WTC11 (cell line): ENCODE data around the gene SPRR2E. TPM values are rescaled to one million over a fixed set of nuclear protein-coding genes. Genes with fewer than 3 reads are reported as not detected.

Experiments used
- ATAC-seq: fragments of 200-7000 bp; cut with Tn5 transposase; 2 replicates; pipeline ENCODE4 v1.10.0; 2021; ENCODE audit warnings: mild to moderate bottlenecking, moderate library complexity
- CTCF ChIA-PET: fragments of 300-600 bp; sonication (Branson Sonifier 250); formaldehyde crosslinking; loops from one replicate; lab custom pipeline; 2021; ENCODE audit warnings: antibody characterized with exemption; lab: Charles Lee
- POLR2A ChIA-PET: fragments of 350-600 bp; sonication (Branson Sonifier 250); formaldehyde crosslinking; loops from one replicate; lab custom pipeline; 2021; ENCODE audit warnings: antibody characterized with exemption; lab: Charles Lee
- DNase-seq: peaks from one replicate; pipeline ENCODE4 v3.0.0; 2021; ENCODE audit warnings: low spot score
- H3K27ac Mint-ChIP-seq: 2 replicates; pipeline ENCODE4 v1.8.0; 2021; ENCODE audit warnings: mixed read lengths
- H3K27me3 Mint-ChIP-seq: 2 replicates; pipeline ENCODE4 v1.8.0; 2021; ENCODE audit warnings: low read depth, mild to moderate bottlenecking, moderate library complexity, mixed read lengths
- H3K36me3 Mint-ChIP-seq: 2 replicates; pipeline ENCODE4 v1.8.0; 2021; ENCODE audit warnings: mixed read lengths
- H3K4me1 Mint-ChIP-seq: 2 replicates; pipeline ENCODE4 v1.8.0; 2022; ENCODE audit warnings: mixed read lengths
- H3K4me3 Mint-ChIP-seq: 2 replicates; pipeline ENCODE4 v1.8.0; 2021; ENCODE audit warnings: mild to moderate bottlenecking, moderate library complexity, mixed read lengths
- H3K9me3 Mint-ChIP-seq: 2 replicates; pipeline ENCODE4 v1.8.0; 2021; ENCODE audit warnings: mixed read lengths
- ARID4B ChIP-seq: sonication (generic); formaldehyde crosslinking; IDR thresholded peaks from 2 replicates; pipeline ENCODE4 v1.8.0; 2023; ENCODE audit warnings: missing genetic modification reagents, mild to moderate bottlenecking, borderline replicate concordance
- CREM ChIP-seq: sonication (generic); formaldehyde crosslinking; IDR thresholded peaks from 2 replicates; pipeline ENCODE4 v1.8.1; 2022; ENCODE audit warnings: mild to moderate bottlenecking, missing genetic modification reagents, moderate library complexity
- ELF4 ChIP-seq: sonication (generic); formaldehyde crosslinking; IDR thresholded peaks from 2 replicates; pipeline ENCODE4 v1.8.1; 2022; ENCODE audit warnings: low read depth, mild to moderate bottlenecking, moderate library complexity, missing genetic modification reagents
- EMX1 ChIP-seq: fragments of 250-450 bp; sonication (Bioruptor Pico); IDR thresholded peaks from 2 replicates; pipeline ENCODE4 v1.8.0; 2021; ENCODE audit warnings: mild to moderate bottlenecking
- ESRRA ChIP-seq: sonication (generic); formaldehyde crosslinking; IDR thresholded peaks from 2 replicates; pipeline ENCODE4 v1.8.1; 2022; ENCODE audit warnings: mild to moderate bottlenecking, missing genetic modification reagents, borderline replicate concordance
- FOXK1 ChIP-seq: sonication (generic); formaldehyde crosslinking; IDR thresholded peaks from 2 replicates; pipeline ENCODE4 v1.8.0; 2022; ENCODE audit warnings: mild to moderate bottlenecking, moderate library complexity, missing genetic modification reagents
- FOXP1 ChIP-seq: sonication (generic); formaldehyde crosslinking; IDR thresholded peaks from 2 replicates; pipeline ENCODE4 v1.8.0; 2022; ENCODE audit warnings: missing genetic modification reagents, mild to moderate bottlenecking, moderate library complexity, borderline replicate concordance
- GTF2I ChIP-seq: fragments of 250-450 bp; sonication (Bioruptor Pico); conservative IDR thresholded peaks from 2 replicates; pipeline ENCODE4 v1.4.0; 2021; ENCODE audit warnings: mild to moderate bottlenecking
- HMGXB4 ChIP-seq: sonication (generic); formaldehyde crosslinking; IDR thresholded peaks from 2 replicates; pipeline ENCODE4 v1.8.1; 2023; ENCODE audit warnings: mild to moderate bottlenecking, moderate library complexity, missing genetic modification reagents
- IRF1 ChIP-seq: sonication (generic); formaldehyde crosslinking; IDR thresholded peaks from 2 replicates; pipeline ENCODE4 v1.8.0; 2023; ENCODE audit warnings: missing genetic modification reagents
- OVOL2 ChIP-seq: fragments of 250-450 bp; sonication (Bioruptor Pico); IDR thresholded peaks from 2 replicates; pipeline ENCODE4 v1.9.0; 2021; ENCODE audit warnings: mild to moderate bottlenecking, borderline replicate concordance
- TP53 ChIP-seq: sonication (generic); formaldehyde crosslinking; IDR thresholded peaks from 2 replicates; pipeline ENCODE4 v1.8.1; 2023; ENCODE audit warnings: mild to moderate bottlenecking, missing genetic modification reagents
- ZNF219 ChIP-seq: sonication (generic); formaldehyde crosslinking; IDR thresholded peaks from 2 replicates; pipeline ENCODE4 v1.8.0; 2023; ENCODE audit warnings: missing genetic modification reagents, mild to moderate bottlenecking, borderline replicate concordance
- ZNF396 ChIP-seq: fragments of 250-450 bp; sonication (Bioruptor Pico); IDR thresholded peaks from 2 replicates; pipeline ENCODE4 v1.8.0; 2021; ENCODE audit warnings: mild to moderate bottlenecking, moderate library complexity, borderline replicate concordance
- ZNF423 ChIP-seq: fragments of 250-450 bp; sonication (Bioruptor Pico); IDR thresholded peaks from 2 replicates; pipeline ENCODE4 v2.1.2; 2022; ENCODE audit warnings: mild to moderate bottlenecking, moderate library complexity
- ZNF532 ChIP-seq: fragments of 250-450 bp; sonication (Bioruptor Pico); IDR thresholded peaks from 2 replicates; pipeline ENCODE4 v1.9.0; 2021; ENCODE audit warnings: mild to moderate bottlenecking, borderline replicate concordance
- total RNA-seq: library from RNA; stranded (reverse); gene quantifications from 3 replicates; pipeline ENCODE4 v1.2.3, GENCODE V29; 2021
- TF ChIP-seq, protein P1 (sequence below): sonication (generic); formaldehyde crosslinking; IDR thresholded peaks from 2 replicates; pipeline ENCODE4 v1.8.1; 2023; ENCODE audit warnings: mild to moderate bottlenecking, missing genetic modification reagents, moderate library complexity
- TF ChIP-seq, protein P2 (sequence below): sonication (generic); formaldehyde crosslinking; IDR thresholded peaks from 2 replicates; pipeline ENCODE4 v1.8.1; 2022; ENCODE audit warnings: mild to moderate bottlenecking, missing genetic modification reagents, moderate library complexity, borderline replicate concordance
- TF ChIP-seq, protein P3 (sequence below): sonication (generic); formaldehyde crosslinking; conservative IDR thresholded peaks from 2 replicates; pipeline ENCODE4 v1.8.1; 2022; ENCODE audit warnings: mild to moderate bottlenecking, missing genetic modification reagents
- TF ChIP-seq, protein P4 (sequence below): fragments of 250-450 bp; sonication (Bioruptor Pico); conservative IDR thresholded peaks from 2 replicates; pipeline ENCODE4 v1.9.0; 2021; ENCODE audit warnings: mild to moderate bottlenecking

SPRR2E gene
- total RNA-seq, 1 experiment from 2014 or later, result not detected

- TF ChIP-seq ARID4B (no peak), ESRRA (CRISPR knock-in tag) (no peak), ELF4 (CRISPR knock-in tag) (no peak), OVOL2 (no peak), CREM (no peak), ZNF219 (no peak), ZNF423 (CRISPR knock-in tag) (no peak), TP53 (CRISPR knock-in tag) (no peak)
- TF ChIP-seq, protein P1, sequence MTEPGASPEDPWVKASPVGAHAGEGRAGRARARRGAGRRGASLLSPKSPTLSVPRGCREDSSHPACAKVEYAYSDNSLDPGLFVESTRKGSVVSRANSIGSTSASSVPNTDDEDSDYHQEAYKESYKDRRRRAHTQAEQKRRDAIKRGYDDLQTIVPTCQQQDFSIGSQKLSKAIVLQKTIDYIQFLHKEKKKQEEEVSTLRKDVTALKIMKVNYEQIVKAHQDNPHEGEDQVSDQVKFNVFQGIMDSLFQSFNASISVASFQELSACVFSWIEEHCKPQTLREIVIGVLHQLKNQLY, result no peak
- TF ChIP-seq, protein P2, sequence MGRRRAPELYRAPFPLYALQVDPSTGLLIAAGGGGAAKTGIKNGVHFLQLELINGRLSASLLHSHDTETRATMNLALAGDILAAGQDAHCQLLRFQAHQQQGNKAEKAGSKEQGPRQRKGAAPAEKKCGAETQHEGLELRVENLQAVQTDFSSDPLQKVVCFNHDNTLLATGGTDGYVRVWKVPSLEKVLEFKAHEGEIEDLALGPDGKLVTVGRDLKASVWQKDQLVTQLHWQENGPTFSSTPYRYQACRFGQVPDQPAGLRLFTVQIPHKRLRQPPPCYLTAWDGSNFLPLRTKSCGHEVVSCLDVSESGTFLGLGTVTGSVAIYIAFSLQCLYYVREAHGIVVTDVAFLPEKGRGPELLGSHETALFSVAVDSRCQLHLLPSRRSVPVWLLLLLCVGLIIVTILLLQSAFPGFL, result no peak
Measured at GRCh38 chr1:153071511-153071910, 22.8 kb downstream of the SPRR2E start, which contains the start of gene SPRR2B (continued).

- Mint-ChIP-seq H3K27me3 (peaks cover 4% of the 10 kb centered on the region), H3K36me3 (no peaks in the 10 kb centered on the region), H3K4me3 (no peak overlapping the region), H3K4me1 (no peaks in the 10 kb centered on the region), H3K27ac (no peak overlapping the region), H3K9me3 (no peaks in the 10 kb centered on the region)
- ATAC-seq (peak; percentile 39; the same call in 1 of the 2 replicates), DNase-seq (no peak)
- POLR2A ChIA-PET, result no interaction called here
- CTCF ChIA-PET, result interaction anchor here (1.4 to 1.6 kb wide), 2 partner anchors 38 to 122 kb away, joined by 3 read pairs; no protein-coding TSS in a partner anchor
- no peak for TF ChIP-seq FOXP1 (CRISPR knock-in tag)
- no peak for TF ChIP-seq ZNF423 (CRISPR knock-in tag)
- no peak for TF ChIP-seq GTF2I (CRISPR knock-in tag)
- no peak for TF ChIP-seq FOXK1
- no peak for TF ChIP-seq ZNF532 (CRISPR knock-in tag)
- TF ChIP-seq, protein P2, result no peak
- no peak for TF ChIP-seq IRF1 (CRISPR knock-in tag)
- TF ChIP-seq, protein P3, sequence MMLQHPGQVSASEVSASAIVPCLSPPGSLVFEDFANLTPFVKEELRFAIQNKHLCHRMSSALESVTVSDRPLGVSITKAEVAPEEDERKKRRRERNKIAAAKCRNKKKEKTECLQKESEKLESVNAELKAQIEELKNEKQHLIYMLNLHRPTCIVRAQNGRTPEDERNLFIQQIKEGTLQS, result no peak
- TF ChIP-seq, protein P4, sequence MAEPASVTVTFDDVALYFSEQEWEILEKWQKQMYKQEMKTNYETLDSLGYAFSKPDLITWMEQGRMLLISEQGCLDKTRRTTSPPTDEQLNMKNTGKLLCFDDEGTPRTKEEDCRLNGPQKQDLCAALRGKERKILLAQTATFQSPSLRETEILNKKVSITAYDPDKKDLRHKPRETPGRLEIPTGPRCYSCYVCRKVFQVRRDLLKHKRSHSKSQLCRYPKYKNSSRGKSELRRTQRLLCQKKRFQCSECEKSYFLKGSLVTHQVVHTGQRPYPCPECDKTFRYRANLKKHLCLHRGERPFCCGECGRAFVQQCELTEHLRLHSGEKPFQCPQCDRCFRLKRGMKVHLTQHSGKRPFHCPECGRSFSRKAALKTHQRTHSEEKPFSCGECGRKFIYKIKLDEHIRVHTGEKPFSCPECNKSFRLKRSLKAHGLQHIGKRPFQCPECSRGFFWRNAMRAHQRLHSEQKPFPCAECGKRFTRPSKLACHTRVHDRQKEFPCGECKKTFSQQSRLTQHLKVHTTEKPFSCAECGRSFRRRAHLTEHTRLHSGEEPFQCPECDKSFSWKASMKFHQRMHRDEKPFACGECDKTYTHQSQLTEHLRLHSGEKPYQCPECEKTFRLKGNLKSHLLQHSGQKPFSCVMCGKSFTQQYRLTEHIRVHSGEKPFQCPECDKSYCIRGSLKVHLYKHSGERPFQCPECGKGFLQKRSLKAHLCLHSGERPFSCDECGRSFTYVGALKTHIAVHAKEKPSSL (CRISPR knock-in tag), result no peak
- no peak for TF ChIP-seq ZNF396 (CRISPR knock-in tag)
- no peak for TF ChIP-seq HMGXB4
- TF ChIP-seq EMX1 (CRISPR knock-in tag), result no peak
Measured at GRCh38 chr1:153070243-153070642, 24.1 kb downstream of the SPRR2E start.
